ENCODE measurements around the gene INPP5D.

INPP5D gene

DNA sequence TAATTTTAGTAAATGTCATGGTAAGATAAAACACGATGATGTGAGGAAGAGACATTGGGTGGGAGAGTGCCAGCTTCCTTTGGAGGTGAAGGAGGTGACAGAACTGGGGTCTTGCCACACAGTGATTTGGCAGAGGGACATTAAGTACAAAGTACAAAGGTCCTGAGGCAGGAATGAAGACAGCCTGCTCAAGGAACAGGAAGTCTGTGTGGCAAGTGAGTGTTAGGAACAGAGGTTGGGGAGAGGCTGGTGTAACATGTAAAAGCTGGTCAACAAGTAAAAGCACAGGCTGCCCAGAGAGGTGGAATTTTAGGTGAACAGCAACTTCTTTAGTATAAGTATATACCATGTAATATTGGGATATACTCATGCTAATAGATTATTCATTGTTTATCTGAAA is 73.1 kb downstream of the INPP5D start:
- Histone ChIP-seq H3K27me3 (ENCODE audit: control insufficient read depth in 1 of 2, insufficient read depth in 2 of 2, low read length in 2 of 2) (peaks cover 0 to 2% of the 10 kb centered on the region in 2 donors), H3K36me3 (ENCODE audit: control insufficient read depth in 2 of 2, insufficient read depth in 2 of 2, low read length in 2 of 2) (no peaks in the 10 kb centered on the region), H3K4me1 (ENCODE audit: control insufficient read depth, insufficient read depth, low read length) (no peaks in the 10 kb centered on the region), H3K27ac (ENCODE audit: low read length) (no peak overlapping the region), H3K9ac (ENCODE audit: low read length in 2 of 2) (no peak overlapping the region), H3K9me3 (ENCODE audit: control insufficient read depth in 2 of 2, low read length in 2 of 2) (no peaks in the 10 kb centered on the region), H3K4me3 (ENCODE audit: low read length in 2 of 2) (no peak overlapping the region)

- no peaks in the 10 kb centered on the region for H3K36me3 ChIP-seq (ENCODE audit: control insufficient read depth in 2 of 2, insufficient read depth in 2 of 2, low read length in 2 of 2)
- H3K27ac ChIP-seq (ENCODE audit: low read length) = no peak overlapping the region
- no peaks in the 10 kb centered on the region for H3K9me3 ChIP-seq (ENCODE audit: control insufficient read depth in 2 of 2, low read length in 2 of 2)
- H3K4me1 ChIP-seq (ENCODE audit: control insufficient read depth, insufficient read depth, low read length) = no peaks in the 10 kb centered on the region
- peaks cover 0 to 3% of the 10 kb centered on the region in 2 donors for H3K27me3 ChIP-seq (ENCODE audit: control insufficient read depth in 1 of 2, insufficient read depth in 2 of 2, low read length in 2 of 2)
- no peak overlapping the region for H3K4me3 ChIP-seq (ENCODE audit: low read length in 2 of 2)
- no peak overlapping the region for H3K9ac ChIP-seq (ENCODE audit: low read length in 2 of 2)
Measured at GRCh38 chr2:233135421-233135820, 75.3 kb downstream of the INPP5D start.

DNA sequence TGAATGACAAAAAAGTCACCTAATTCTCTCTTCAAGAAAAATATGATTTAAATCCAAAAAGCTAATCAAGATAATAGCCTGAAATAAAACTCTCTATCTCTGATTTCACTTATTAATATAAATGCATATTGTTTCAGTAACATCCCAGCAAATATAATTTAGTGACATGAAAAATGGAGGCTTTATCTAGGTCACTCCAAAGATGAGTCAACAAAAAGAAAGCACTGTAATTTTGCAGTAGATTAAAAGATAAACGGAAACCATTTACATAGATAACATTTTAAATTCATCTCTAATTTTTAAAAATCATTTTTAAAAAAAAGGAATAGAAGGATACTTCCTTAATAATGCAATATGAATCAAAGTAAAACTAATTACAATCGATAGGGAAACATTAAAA is 76.9 kb downstream of the INPP5D start:
- H3K9ac ChIP-seq (ENCODE audit: low read length in 2 of 2) = no peak overlapping the region
- H3K27ac ChIP-seq (ENCODE audit: low read length) = no peak overlapping the region
- no peaks in the 10 kb centered on the region for H3K36me3 ChIP-seq (ENCODE audit: control insufficient read depth in 2 of 2, insufficient read depth in 2 of 2, low read length in 2 of 2)
- no peak overlapping the region for H3K4me3 ChIP-seq (ENCODE audit: low read length in 2 of 2)
- no peaks in the 10 kb centered on the region for H3K4me1 ChIP-seq (ENCODE audit: control insufficient read depth, insufficient read depth, low read length)
- no peaks in the 10 kb centered on the region for H3K9me3 ChIP-seq (ENCODE audit: control insufficient read depth in 2 of 2, low read length in 2 of 2)
- peaks cover 0 to 4% of the 10 kb centered on the region in 2 donors for H3K27me3 ChIP-seq (ENCODE audit: control insufficient read depth in 1 of 2, insufficient read depth in 2 of 2, low read length in 2 of 2)

- no peaks in the 10 kb centered on the region for H3K36me3 ChIP-seq (ENCODE audit: control insufficient read depth in 2 of 2, insufficient read depth in 2 of 2, low read length in 2 of 2)
- H3K4me1 ChIP-seq (ENCODE audit: control insufficient read depth, insufficient read depth, low read length) = no peaks in the 10 kb centered on the region
- H3K9ac ChIP-seq (ENCODE audit: low read length in 2 of 2) = no peak overlapping the region
- H3K27me3 ChIP-seq (ENCODE audit: control insufficient read depth in 1 of 2, insufficient read depth in 2 of 2, low read length in 2 of 2) = peaks cover 0 to 6% of the 10 kb centered on the region in 2 donors
- H3K27ac ChIP-seq (ENCODE audit: low read length) = no peak overlapping the region
- no peak overlapping the region for H3K4me3 ChIP-seq (ENCODE audit: low read length in 2 of 2)
- no peaks in the 10 kb centered on the region for H3K9me3 ChIP-seq (ENCODE audit: control insufficient read depth in 2 of 2, low read length in 2 of 2)
Measured at GRCh38 chr2:233140077-233140585, 80.0 kb downstream of the INPP5D start.

- H3K4me3 ChIP-seq (ENCODE audit: low read length in 2 of 2) = no peak overlapping the region
- no peak overlapping the region for H3K27ac ChIP-seq (ENCODE audit: low read length)
- H3K9ac ChIP-seq (ENCODE audit: low read length in 2 of 2) = no peak overlapping the region
- no peaks in the 10 kb centered on the region for H3K4me1 ChIP-seq (ENCODE audit: control insufficient read depth, insufficient read depth, low read length)
- no peaks in the 10 kb centered on the region for H3K9me3 ChIP-seq (ENCODE audit: control insufficient read depth in 2 of 2, low read length in 2 of 2)
- H3K36me3 ChIP-seq (ENCODE audit: control insufficient read depth in 2 of 2, insufficient read depth in 2 of 2, low read length in 2 of 2) = no peaks in the 10 kb centered on the region
- peaks cover 0 to 6% of the 10 kb centered on the region in 2 donors for H3K27me3 ChIP-seq (ENCODE audit: control insufficient read depth in 1 of 2, insufficient read depth in 2 of 2, low read length in 2 of 2)
Measured at GRCh38 chr2:233140978-233141377, 80.8 kb downstream of the INPP5D start.

- H3K9ac ChIP-seq (ENCODE audit: low read length in 2 of 2) = no peak overlapping the region
- no peaks in the 10 kb centered on the region for H3K36me3 ChIP-seq (ENCODE audit: control insufficient read depth in 2 of 2, insufficient read depth in 2 of 2, low read length in 2 of 2)
- H3K27me3 ChIP-seq (ENCODE audit: control insufficient read depth in 1 of 2, insufficient read depth in 2 of 2, low read length in 2 of 2) = peaks cover 0 to 6% of the 10 kb centered on the region in 2 donors
- H3K4me3 ChIP-seq (ENCODE audit: low read length in 2 of 2) = no peak overlapping the region
- no peak overlapping the region for H3K27ac ChIP-seq (ENCODE audit: low read length)
- no peaks in the 10 kb centered on the region for H3K9me3 ChIP-seq (ENCODE audit: control insufficient read depth in 2 of 2, low read length in 2 of 2)
- no peaks in the 10 kb centered on the region for H3K4me1 ChIP-seq (ENCODE audit: control insufficient read depth, insufficient read depth, low read length)
Measured at GRCh38 chr2:233141901-233142300, 81.8 kb downstream of the INPP5D start.

- H3K9me3 ChIP-seq (ENCODE audit: control insufficient read depth in 2 of 2, low read length in 2 of 2) = no peaks in the 10 kb centered on the region
- H3K27me3 ChIP-seq (ENCODE audit: control insufficient read depth in 1 of 2, insufficient read depth in 2 of 2, low read length in 2 of 2) = peaks cover 0 to 6% of the 10 kb centered on the region in 2 donors
- no peaks in the 10 kb centered on the region for H3K36me3 ChIP-seq (ENCODE audit: control insufficient read depth in 2 of 2, insufficient read depth in 2 of 2, low read length in 2 of 2)
- H3K27ac ChIP-seq (ENCODE audit: low read length) = no peak overlapping the region
- no peak overlapping the region for H3K9ac ChIP-seq (ENCODE audit: low read length in 2 of 2)
- no peak overlapping the region for H3K4me3 ChIP-seq (ENCODE audit: low read length in 2 of 2)
- no peaks in the 10 kb centered on the region for H3K4me1 ChIP-seq (ENCODE audit: control insufficient read depth, insufficient read depth, low read length)
Measured at GRCh38 chr2:233142355-233142897, 82.3 kb downstream of the INPP5D start.

GRCh38 chr2:233143700-233144331 is 83.7 kb downstream of the INPP5D start:
- H3K27ac ChIP-seq (ENCODE audit: low read length) = no peak overlapping the region
- no peaks in the 10 kb centered on the region for H3K9me3 ChIP-seq (ENCODE audit: control insufficient read depth in 2 of 2, low read length in 2 of 2)
- no peaks in the 10 kb centered on the region for H3K4me1 ChIP-seq (ENCODE audit: control insufficient read depth, insufficient read depth, low read length)
- H3K4me3 ChIP-seq (ENCODE audit: low read length in 2 of 2) = no peak overlapping the region
- peaks cover 0 to 6% of the 10 kb centered on the region in 2 donors for H3K27me3 ChIP-seq (ENCODE audit: control insufficient read depth in 1 of 2, insufficient read depth in 2 of 2, low read length in 2 of 2)
- no peaks in the 10 kb centered on the region for H3K36me3 ChIP-seq (ENCODE audit: control insufficient read depth in 2 of 2, insufficient read depth in 2 of 2, low read length in 2 of 2)
- H3K9ac ChIP-seq (ENCODE audit: low read length in 2 of 2) = no peak overlapping the region

DNA sequence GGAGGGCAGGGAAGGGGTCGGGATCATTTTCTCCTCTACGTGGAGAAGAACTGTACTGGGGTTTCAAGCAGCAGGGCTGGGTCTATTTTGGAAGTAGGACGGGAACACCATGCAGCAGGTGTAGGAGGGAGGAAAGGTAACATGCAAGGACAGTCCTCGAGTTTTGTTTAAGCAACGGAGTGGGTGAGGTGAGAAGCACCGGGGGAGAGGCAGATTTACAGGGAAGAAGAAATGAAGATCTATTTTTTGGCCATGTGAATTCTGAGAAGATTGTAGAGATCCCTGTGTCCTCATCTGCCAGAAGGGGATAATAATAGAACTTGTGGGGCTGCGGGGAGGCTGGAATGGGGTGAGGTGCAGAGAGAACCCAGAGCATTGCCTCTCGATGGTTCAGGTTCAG is 85.6 kb downstream of the INPP5D start:
- Histone ChIP-seq H3K4me1 (ENCODE audit: control insufficient read depth, insufficient read depth, low read length) (no peaks in the 10 kb centered on the region), H3K9ac (ENCODE audit: low read length in 2 of 2) (no peak overlapping the region), H3K27me3 (ENCODE audit: control insufficient read depth in 1 of 2, insufficient read depth in 2 of 2, low read length in 2 of 2) (peaks cover 0 to 3% of the 10 kb centered on the region in 2 donors), H3K9me3 (ENCODE audit: control insufficient read depth in 2 of 2, low read length in 2 of 2) (no peaks in the 10 kb centered on the region), H3K36me3 (ENCODE audit: control insufficient read depth in 2 of 2, insufficient read depth in 2 of 2, low read length in 2 of 2) (no peaks in the 10 kb centered on the region), H3K4me3 (ENCODE audit: low read length in 2 of 2) (no peak overlapping the region), H3K27ac (ENCODE audit: low read length) (no peak overlapping the region)

DNA sequence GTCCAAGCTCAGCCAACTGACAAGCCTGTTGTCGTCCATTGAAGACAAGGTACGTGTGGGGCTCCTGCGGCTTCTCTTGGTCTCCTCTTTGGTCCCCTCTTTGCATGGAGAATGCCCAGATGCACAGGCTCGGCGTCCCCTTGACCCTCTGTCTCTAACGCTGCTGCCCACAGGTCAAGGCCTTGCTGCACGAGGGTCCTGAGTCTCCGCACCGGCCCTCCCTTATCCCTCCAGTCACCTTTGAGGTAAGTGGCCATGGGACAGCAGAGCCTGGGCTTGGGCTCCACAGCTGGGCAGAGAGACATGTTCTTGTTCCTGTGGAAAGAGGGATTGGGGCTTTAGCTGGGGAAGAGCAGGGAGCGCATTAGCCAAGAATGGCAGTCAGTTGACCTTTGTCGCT is 86.1 kb downstream of the INPP5D start:
- Histone ChIP-seq H3K36me3 (ENCODE audit: control insufficient read depth in 2 of 2, insufficient read depth in 2 of 2, low read length in 2 of 2) (no peaks in the 10 kb centered on the region), H3K27ac (ENCODE audit: low read length) (no peak overlapping the region), H3K27me3 (ENCODE audit: control insufficient read depth in 1 of 2, insufficient read depth in 2 of 2, low read length in 2 of 2) (peaks cover 0 to 3% of the 10 kb centered on the region in 2 donors), H3K9me3 (ENCODE audit: control insufficient read depth in 2 of 2, low read length in 2 of 2) (no peaks in the 10 kb centered on the region), H3K9ac (ENCODE audit: low read length in 2 of 2) (no peak overlapping the region), H3K4me1 (ENCODE audit: control insufficient read depth, insufficient read depth, low read length) (no peaks in the 10 kb centered on the region), H3K4me3 (ENCODE audit: low read length in 2 of 2) (no peak overlapping the region)

GRCh38 chr2:233147136-233147828 is 87.1 kb downstream of the INPP5D start:
- Histone ChIP-seq H3K27me3 (ENCODE audit: control insufficient read depth in 1 of 2, insufficient read depth in 2 of 2, low read length in 2 of 2) (no peaks in the 10 kb centered on the region), H3K27ac (ENCODE audit: low read length) (no peak overlapping the region), H3K9ac (ENCODE audit: low read length in 2 of 2) (no peak overlapping the region), H3K4me1 (ENCODE audit: control insufficient read depth, insufficient read depth, low read length) (no peaks in the 10 kb centered on the region), H3K4me3 (ENCODE audit: low read length in 2 of 2) (no peak overlapping the region), H3K9me3 (ENCODE audit: control insufficient read depth in 2 of 2, low read length in 2 of 2) (no peaks in the 10 kb centered on the region), H3K36me3 (ENCODE audit: control insufficient read depth in 2 of 2, insufficient read depth in 2 of 2, low read length in 2 of 2) (no peaks in the 10 kb centered on the region)
